Activated T-cell treated with anti-CD3 and anti-CD28 coated beads for 4 hours (primary cell): ENCODE results near the gene CHCHD6.

Experiments used
- DNase-seq: peaks from one replicate; pipeline ENCODE4 v3.0.0-alpha.2; 2020

Gene CHCHD6

DNA sequence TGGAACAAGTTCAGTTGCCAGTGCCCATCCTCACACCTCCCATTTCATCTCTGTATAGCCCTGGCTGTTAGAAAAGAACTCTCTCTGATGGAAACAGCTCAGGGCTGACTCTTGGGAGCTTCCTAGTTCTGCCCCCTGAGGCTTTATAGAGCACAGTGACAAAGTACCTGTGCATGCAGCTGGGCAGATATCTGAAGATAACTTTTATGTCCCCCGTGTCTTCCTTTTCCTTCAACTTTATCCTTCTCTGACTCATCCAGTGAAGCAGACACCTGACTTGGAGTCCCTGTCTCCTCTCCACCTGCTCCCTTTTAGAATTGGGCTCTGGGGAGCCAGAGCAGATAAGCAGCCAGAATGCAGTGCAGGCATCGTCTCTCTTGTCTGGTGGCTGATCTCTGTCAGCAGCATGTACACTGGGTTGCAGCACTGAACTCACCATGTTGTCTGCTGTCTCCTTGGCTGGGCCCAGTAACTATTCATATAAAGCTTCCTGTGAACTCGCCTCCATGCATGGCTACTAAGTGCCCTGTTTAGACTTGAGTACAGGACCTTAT, 225.0 kb downstream of the CHCHD6 start:
- no peak for DNase-seq

- DNase-seq: no peak
These were observed 227.0 kb downstream of the CHCHD6 start for GRCh38 chr3:126930936-126931600.

DNA sequence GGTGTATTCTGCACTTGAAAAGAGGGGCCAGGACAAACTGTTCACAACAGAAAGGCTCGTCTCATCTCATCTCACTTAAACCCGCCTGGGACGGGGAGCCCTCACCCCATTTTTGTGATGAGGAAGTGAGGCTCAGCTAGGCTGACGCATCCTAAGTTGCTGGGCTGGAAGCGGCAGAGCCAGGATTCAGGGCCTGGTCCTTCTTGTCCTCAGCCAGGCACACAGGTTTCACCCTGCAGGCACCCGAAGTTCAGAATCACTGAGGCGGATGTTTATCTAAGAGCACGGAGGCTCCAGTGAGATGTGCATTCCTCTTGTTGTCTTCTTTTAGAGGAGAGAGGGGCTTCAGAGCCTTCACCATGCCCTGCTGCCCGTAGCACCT, 227.8 kb downstream of the CHCHD6 start:
- DNase-seq: no peak

DNA sequence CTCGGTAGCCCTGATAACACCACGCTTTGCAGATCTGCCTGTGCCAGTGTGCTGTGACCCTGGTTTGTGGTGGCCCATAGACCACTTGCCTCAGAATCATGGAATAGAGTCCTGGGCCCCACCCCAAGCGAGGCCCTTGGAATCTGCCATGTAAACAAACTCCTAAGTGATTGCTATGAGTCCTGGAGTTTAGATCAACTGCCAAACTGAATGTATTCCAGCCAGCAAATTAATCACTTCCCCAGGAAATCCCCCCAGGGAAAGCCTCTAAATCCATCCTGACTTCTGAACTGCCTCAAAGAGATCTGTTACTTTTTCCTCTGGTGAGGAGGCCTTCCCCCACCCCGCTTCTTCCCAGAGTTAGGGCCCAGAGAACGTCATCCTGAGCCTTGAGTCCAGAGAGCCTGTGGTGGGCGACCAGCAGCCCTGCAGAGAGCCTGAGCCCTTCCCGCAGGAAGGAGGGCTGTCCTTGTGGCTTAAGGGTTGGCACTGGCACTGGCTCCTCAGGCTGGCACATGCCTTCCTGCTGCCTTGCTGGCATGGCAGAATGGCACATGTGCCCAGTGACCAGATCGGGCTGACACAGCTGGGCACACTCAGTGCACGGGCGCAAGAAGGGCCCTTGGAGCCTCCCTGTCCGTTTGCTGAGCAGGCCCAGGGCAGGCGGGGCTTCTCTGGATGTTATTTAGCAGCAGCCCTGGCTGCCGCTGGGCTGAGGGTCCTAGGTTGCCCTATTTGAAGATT, 228.3 kb downstream of the CHCHD6 start:
- DNase-seq: no peak

GRCh38 chr3:126934031-126934531, 230.0 kb downstream of the CHCHD6 start:
- DNase-seq: no peak

GRCh38 chr3:126934991-126935390, 231.0 kb downstream of the CHCHD6 start:
- no peak for DNase-seq

GRCh38 chr3:126935756-126936509, 231.9 kb downstream of the CHCHD6 start:
- no peak for DNase-seq

GRCh38 chr3:126936853-126937425, 232.9 kb downstream of the CHCHD6 start:
- DNase-seq: no peak

GRCh38 chr3:126937533-126937932, 233.5 kb downstream of the CHCHD6 start:
- no peak for DNase-seq

DNA sequence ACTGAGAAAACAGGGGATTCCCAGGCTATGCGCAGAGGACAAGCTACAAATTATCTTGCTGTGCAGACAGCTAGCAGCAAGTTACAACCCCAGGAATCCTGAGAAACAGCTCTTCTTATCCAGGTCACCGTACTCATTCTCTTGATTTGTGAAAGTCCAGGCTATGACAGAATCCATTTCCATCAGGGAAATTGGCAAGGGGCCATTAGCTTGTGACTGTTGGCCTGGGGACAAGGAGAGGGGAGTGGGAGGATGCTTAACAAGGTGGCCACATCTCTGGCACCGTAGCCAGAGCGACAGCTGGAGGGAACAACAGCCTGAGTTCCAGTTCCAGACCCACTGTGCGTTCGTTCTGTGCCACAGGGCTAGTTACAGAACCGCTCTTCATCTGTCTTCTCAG, 233.9 kb downstream of the CHCHD6 start:
- DNase-seq: no peak

- DNase-seq: no peak
These were observed 234.7 kb downstream of the CHCHD6 start for GRCh38 chr3:126938520-126939337.

GRCh38 chr3:126939338-126939718, 235.3 kb downstream of the CHCHD6 start:
- no peak for DNase-seq

DNA sequence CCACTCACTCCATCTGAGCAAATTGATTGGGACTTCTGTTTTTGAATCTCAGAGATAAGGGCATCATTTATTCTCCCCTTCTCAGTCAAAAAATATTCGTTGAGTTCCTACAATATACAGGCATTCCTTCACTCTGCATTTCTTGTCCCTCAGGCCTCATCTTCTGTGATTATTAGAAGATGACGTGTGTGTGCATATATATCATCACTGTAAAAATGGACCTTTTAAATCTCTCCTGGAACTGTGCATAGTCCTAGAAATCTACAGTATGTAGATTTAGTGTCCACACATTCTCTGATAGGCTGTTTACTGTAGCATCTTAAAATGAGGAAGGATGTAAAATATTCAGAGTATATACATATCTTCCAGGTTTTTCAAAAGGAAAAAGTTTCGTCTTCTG, 235.7 kb downstream of the CHCHD6 start:
- no peak for DNase-seq

DNA sequence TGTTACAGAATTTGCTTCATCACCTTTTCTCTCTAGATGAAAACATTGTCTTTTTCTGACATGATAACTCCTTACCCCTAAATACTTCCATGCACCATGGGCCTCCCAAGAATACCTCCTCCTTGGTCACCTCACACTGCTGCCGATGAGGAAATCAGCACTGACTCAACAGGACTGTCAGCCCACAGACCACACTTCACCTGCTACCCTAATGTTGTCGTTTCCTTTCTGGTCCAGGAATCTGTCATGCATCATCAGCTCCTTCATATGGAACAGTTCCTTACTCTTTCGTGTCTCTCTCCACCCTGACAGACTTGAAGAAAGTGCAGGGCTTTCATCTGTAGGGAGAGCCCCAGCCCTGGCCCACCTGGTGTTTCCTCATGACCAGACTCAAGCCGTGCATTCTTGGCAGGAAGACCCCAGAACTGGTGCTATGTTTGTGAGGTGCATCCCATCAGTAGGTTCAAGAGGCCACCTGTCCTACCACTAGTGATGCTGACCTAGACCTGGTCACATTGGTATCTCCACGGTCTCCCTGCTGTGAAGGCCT, 237.8 kb downstream of the CHCHD6 start:
- DNase-seq: no peak

DNA sequence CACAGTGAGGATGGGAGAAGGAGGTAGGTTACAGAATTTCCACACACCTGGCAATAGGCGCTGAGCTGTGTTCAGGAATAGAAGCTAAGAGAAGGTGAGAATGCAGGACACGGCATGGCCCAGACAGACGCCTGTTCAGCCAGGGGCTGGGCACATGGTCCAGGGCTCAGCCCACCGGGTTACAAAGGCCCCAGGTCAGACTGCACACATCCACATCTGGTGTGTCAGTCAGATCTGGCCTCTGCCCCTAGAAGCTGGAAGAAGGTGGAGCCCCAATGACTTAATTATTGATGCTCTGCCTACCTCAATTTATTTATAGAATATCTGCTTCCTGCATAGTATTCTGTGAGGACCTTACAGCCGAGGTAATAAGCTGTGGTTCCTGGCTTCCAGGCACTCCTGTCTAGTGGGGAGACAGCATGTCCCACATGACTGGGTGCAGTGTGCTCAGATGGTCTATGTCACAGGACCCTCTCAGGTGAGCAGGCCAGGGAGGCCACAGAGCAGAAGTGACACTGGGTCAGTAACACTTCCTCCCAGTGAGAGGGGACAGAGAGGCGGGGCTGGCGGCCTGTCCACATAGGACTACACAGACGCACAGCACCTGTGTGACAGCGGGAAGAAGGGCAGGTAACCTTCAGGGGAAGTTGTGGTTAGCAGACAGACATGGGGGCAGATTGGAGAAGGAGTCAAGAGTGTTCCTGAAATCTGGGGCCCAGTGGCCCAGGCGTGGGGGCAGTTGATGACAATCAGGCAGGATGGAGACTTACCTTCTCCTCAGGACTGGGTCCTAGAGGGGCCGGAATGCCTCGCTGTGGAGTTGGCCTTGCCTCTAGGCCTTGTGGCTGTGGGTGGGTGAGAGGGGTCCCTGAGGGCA, 240.3 kb downstream of the CHCHD6 start:
- no peak for DNase-seq

DNA sequence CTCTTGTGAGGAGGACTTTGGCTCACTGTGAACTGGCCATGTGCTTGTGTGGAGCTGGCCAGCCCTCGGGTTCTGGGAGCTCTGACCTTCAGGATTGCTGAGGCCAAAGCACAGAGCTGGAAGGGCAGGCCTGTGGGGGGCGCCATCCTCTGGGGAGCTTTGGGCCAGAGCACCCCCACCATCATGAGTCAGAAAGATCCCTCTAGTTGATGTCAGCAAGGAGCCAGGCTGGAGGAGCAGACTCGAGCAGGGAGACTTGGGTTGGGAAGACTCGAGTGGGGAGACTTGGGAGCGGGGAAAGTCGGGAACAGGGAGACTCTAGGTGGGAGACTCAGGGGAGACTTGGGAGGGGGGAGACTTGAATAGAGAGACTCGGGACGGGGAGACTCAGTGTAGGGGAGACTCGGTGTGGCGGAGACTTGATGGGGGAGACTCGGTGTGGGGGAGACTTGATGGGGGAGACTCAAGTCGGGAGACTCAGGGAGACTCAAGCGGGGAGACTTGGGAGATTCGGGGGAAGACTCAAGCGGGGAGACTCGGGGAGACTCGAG, 241.2 kb downstream of the CHCHD6 start:
- DNase-seq: no peak

- DNase-seq: no peak
These were observed 241.9 kb downstream of the CHCHD6 start for GRCh38 chr3:126945891-126946290.

DNA sequence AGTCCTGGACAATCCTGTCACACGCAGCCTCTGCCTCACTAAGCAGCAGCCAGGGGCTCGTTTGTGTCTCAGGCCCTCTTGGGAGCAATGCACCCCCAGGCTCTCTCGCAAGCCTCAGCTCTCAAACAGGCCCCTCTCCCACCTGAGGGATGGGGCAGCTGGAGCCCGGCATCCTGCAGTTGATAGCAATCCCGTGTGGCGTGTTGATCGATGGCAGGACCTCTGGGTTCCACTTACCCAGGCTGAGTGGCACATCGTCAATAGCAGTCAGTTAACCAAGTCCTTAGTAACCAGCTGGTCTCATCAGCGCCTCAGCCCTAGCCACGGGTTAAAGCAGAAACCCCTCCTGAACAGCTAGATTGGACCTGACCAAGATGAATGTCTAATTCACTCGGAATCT, 242.4 kb downstream of the CHCHD6 start:
- no peak for DNase-seq

- no peak for DNase-seq
These were observed 243.4 kb downstream of the CHCHD6 start for GRCh38 chr3:126947429-126947828.

GRCh38 chr3:126948980-126949535, 245.0 kb downstream of the CHCHD6 start:
- DNase-seq: no peak
